KOPT-K1 (cell line): Measurements from ENCODE around the gene LRMDA.

Experiments used
- H3K27ac ChIP-seq: fragments of 200-600 bp; sonication (generic); 2 replicates; pipeline ENCODE4 v1.5.1; 2016; ENCODE audit warnings: antibody characterized with exemption, mild to moderate bottlenecking, low read depth, low read length; ENCODE audit not compliant: poor library complexity, severe bottlenecking
- H3K36me3 ChIP-seq: fragments of 200-600 bp; sonication (generic); 2 replicates; pipeline ENCODE4 v1.5.1; 2017; ENCODE audit warnings: antibody characterized with exemption, mild to moderate bottlenecking, low read length, moderate library complexity; ENCODE audit not compliant: insufficient read depth
- H3K9me3 ChIP-seq: fragments of 200-600 bp; sonication (generic); 2 replicates; pipeline ENCODE4 v1.5.1; 2017; ENCODE audit warnings: antibody characterized with exemption, low read length, mild to moderate bottlenecking; ENCODE audit not compliant: insufficient read depth, poor library complexity, severe bottlenecking

The LRMDA gene

DNA sequence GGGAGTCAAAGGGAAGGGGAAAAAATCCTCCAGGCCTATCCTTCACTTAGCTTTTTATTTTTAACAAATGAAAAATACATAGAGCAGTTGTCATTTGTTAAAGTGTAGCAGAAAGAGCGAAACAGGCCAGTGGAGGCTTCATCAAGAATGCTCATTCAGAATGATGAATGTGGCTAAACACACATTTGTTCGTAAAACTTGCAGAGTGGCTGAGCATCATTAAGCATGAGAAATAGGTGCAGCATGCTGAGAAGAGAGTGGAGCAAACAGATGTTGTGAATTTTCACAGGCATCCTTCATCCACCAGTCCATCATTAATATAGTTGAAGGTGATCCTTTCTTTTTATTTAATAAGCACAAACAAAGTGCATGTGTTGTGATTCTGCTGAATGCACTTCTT is 407.6 kb downstream of the LRMDA start:
- no peak overlapping the region for H3K27ac ChIP-seq
- no peaks in the 10 kb centered on the region for H3K9me3 ChIP-seq
- H3K36me3 ChIP-seq, result no peaks in the 10 kb centered on the region

DNA sequence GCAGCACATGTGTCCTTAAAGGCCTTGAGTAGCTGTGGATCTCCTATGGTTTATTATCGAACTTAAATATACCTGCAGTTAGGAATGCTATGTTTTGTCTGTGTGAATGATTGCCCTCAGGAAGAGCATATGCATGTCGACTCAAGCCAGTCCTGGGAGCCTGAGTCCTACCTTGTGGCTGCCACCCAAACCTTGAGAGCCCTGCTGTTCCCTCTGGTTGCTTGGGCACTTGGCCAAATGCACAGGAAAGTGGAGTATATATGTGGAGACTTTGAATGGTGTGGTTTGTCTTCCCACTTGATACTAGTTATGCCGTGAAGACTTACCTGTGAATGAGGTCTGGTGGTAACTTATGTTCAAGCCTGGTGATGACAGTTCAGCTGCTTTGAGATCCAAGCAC is 409.8 kb downstream of the LRMDA start:
- no peak overlapping the region for H3K27ac ChIP-seq
- H3K36me3 ChIP-seq, result no peaks in the 10 kb centered on the region
- H3K9me3 ChIP-seq, result no peaks in the 10 kb centered on the region

DNA sequence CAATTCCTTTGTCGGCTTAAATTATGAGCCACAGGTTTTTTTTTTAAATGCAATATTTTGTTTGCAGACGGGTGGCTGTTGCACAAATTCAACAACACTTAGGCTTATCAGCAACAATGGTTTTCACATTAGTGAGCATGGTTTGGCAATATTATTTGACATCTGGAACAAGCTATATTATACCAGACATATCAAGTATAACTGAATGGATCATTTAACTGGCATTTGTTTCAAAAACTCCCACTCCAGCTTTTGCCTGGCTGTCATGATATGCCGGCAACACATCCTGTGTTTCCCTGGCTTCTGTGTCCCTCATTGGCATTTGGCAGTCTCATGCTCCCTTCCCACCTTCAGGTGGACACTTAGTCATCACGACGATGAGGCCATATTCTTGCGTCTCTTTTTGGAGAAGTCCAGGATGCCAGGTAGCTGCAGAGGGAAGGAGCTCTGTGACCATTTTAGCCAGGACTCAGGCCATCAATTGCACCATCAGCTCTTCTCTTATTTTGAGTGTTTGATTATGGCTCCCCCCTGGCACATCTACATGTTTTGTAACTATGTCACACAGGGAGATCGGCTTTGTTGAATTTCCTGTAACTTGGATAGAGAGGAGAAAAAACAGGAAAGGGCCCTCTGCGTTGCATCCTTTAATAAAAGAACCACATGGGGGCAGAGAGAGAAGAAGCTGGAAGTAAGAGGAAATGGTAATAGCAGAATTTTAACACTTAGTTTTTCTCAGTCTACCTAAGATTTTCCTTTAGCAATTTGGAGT is 413.9 kb downstream of the LRMDA start:
- H3K9me3 ChIP-seq, result no peaks in the 10 kb centered on the region
- no peak overlapping the region for H3K27ac ChIP-seq
- H3K36me3 ChIP-seq, result no peaks in the 10 kb centered on the region

DNA sequence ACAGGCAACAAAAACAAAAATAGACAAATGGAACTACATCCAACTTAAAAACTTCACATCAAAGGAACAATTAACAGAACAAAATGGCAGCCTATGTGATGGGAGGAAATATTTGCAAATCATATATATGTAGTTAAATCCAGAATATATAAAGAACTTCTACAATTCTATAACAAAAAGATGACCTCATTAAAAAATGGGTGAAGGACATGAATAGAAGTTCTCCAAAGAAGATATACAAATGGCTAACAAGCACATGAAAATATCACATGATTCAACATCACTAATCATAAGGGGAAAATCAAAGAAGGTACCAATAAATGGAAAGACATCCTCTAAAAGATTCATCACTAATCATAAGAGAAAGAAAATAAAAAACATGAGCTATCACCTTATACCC is 416.1 kb downstream of the LRMDA start:
- H3K36me3 ChIP-seq, result no peaks in the 10 kb centered on the region
- H3K9me3 ChIP-seq, result no peaks in the 10 kb centered on the region
- H3K27ac ChIP-seq, result no peak overlapping the region

DNA sequence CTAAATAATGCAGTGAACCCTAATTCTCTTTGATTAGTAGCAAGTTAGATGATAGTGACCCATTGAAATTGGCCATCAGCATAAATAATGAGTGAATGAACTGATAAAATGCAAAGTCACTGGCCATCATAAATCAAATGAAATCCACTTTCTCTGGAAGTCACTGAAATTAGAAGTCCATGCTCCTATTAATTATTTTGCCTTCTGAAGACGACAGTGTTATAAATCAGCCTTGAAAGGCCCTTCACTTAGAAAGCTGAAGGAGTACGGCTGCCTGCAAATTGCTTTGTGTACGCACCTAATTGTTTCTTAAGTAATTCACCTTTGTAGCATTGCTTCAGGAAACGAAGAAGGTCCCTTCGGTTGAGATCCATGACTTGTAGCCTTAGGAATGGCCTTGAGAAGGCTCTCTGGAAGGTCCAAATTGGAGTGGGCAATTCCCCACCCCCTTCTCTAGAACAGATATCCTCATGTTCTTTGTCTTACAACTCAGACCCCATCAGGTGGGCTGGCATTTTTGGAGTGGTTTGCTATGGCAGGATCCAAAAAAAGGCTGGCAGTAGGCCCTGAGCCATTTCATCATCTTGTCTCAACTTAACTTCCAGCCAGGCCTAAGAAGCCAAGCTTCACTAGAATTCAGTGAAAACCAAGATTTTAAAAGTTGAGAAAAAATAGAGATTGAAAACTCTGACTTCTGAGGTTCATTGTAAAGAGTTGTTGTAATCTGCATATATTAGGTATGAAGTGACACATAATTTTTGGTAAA is 420.3 kb downstream of the LRMDA start:
- Histone ChIP-seq H3K27ac (no peak overlapping the region), H3K9me3 (no peaks in the 10 kb centered on the region)

DNA sequence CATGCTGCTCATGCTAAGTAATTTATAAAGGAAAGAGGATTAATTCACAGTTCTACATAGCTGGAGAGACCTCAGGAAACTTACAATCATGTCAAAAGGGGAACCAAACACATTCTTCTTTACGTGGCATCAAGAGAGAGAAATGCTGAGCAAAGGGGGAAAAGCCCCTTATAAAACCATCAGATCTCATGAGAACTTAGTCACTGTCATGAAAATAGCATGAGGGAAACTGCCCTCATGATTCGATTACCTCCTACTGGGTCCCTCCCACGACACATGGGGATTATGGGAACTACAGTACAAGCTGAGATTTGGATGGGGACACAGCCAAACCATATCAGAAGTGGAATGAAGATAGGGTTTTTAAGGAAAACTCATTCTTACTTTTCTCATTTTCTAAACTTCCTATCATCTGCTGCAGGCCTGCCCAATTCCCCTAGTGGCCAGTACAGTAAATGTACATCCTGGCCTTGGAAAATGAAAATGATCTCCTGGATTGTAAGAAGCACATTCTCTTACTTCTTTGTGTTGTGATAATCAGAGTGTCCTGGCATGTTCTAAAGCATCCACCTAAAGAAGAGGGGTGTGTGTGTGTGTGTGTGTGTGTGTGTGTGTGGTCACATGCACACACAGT is 421.5 kb downstream of the LRMDA start:
- H3K36me3 ChIP-seq, result no peaks in the 10 kb centered on the region
- H3K27ac ChIP-seq, result no peak overlapping the region
- H3K9me3 ChIP-seq, result no peaks in the 10 kb centered on the region

More for the DNA sequence above, 420.3 kb downstream of the LRMDA start:
- H3K36me3 ChIP-seq, result no peaks in the 10 kb centered on the region

DNA sequence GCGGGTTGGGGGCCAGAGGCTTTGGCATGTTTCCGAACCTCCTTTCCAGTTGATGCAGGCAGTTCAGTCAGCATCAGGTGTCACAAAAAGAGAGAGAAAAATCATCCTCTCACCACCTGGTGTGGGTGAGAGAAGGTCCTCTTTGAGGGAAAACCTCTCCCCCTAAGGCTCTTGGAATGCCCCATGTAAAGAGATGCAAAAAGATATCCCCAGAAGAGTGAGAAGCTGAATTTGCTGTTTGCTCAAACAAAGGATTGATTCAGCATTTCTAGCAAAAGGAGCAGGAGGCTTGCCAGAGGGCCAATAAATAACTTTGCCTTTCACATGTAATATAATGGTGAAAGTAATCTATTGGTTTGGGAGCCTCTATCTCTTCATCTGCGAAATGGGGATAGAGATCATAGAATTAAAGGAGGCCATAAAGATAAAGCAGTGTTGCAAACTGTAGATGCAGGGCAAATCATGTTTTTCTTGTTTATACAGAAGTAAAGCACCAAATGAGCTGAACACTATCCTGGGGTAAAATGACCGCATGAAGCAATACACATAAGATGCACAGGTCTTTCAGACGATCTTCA is 425.9 kb downstream of the LRMDA start:
- Histone ChIP-seq H3K9me3 (no peaks in the 10 kb centered on the region), H3K27ac (no peak overlapping the region), H3K36me3 (no peaks in the 10 kb centered on the region)

DNA sequence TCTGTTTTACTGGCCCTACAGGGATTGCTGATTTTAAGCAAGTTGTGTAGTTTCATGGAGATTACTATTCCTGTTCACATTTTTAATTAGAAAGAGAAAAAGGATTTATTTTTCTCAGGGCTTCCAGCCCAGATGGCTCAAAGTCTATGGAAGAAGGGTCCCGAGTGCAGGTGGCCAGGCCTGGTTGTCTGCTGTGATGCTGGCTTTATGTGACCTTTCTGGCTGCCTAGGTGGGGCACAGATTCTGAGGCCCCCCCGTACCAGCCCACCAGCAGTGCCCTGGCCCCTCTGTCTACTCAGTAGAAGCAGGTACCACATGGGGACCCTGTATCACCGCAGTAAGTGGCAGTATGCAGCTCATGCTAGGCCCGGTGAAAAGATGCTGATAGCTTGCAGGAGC is 426.5 kb downstream of the LRMDA start:
- H3K9me3 ChIP-seq, result no peaks in the 10 kb centered on the region
- H3K36me3 ChIP-seq, result no peaks in the 10 kb centered on the region
- no peak overlapping the region for H3K27ac ChIP-seq

DNA sequence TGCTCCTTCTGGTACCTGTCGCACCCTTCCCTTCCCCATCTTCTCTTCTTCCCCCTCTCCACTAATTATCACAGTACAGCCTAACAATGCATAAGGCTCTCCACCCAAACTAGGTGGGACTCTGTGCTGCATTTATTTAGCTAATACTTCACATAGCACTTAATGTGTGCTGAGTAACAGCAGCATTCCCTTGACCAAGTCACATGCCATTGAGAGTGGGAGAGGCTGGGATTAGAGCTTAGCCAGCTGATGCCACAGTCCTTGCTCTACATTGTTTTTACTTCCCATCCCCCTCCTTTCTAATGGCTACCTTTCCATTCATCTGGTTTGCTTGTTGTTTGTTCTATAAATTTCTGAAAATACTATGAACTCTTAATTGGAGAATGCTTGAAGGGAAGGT is 426.9 kb downstream of the LRMDA start:
- no peak overlapping the region for H3K27ac ChIP-seq

DNA sequence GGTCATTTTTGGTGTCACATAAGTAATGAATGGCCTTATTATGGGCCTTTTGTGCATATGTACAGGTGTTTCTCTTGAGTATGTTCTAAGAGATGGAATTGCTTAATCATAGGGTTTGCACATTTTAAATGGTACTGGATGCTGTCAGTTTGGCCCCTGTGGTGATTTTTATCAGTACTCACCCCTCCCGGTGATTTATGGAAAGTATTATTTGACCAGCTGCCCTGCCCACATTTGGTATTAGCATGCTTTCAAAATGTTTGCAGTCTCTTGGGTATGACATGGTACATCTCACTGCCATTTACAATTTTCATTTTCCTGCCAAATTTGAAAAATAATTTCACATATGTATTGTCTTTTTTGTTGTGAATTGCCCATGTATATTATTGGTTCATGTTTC is 427.7 kb downstream of the LRMDA start:
- no peaks in the 10 kb centered on the region for H3K9me3 ChIP-seq
- no peak overlapping the region for H3K27ac ChIP-seq
- H3K36me3 ChIP-seq, result no peaks in the 10 kb centered on the region

More for the DNA sequence above, 426.9 kb downstream of the LRMDA start:
- no peaks in the 10 kb centered on the region for H3K36me3 ChIP-seq
- H3K9me3 ChIP-seq, result no peaks in the 10 kb centered on the region

DNA sequence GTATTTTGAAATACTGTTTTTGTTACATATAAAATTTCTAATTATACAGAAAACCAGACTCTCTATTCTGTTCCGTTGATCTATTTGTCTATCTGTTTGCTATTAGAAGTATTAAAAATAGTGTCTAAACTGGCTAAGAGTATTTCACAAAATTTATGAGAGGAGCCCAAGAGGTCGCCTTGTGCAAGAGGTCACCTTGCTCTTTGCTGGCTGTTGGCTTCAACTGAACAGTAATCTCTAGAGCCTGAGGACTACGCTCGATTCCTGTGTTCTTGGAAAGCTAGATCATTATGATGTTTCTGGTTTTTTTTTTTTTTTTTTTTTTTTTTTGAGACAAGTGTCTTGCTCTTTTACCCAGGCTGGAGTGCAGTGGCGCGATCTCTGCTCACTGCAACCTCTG is 428.6 kb downstream of the LRMDA start:
- Histone ChIP-seq H3K27ac (no peak overlapping the region), H3K36me3 (no peaks in the 10 kb centered on the region), H3K9me3 (no peaks in the 10 kb centered on the region)

DNA sequence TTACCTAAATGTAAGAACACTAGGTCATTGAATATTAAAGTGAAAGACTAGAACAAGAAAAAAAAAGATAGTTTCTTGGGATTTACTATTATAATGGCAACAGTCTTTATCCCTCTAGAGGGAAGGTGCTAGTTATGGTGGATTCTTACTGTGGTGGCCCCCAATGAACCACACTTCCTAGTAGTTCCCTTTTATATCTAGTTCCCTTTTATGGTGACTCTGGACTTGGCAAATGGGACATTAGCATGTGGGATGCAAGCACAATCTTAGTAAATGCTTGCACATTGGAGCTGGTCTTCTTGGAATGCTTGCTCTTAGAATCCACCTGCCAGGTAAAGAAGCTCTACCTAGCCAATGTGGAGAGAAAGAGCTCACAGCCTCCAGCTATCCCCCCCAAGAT is 430.2 kb downstream of the LRMDA start:
- H3K9me3 ChIP-seq, result no peaks in the 10 kb centered on the region
- H3K27ac ChIP-seq, result no peak overlapping the region

DNA sequence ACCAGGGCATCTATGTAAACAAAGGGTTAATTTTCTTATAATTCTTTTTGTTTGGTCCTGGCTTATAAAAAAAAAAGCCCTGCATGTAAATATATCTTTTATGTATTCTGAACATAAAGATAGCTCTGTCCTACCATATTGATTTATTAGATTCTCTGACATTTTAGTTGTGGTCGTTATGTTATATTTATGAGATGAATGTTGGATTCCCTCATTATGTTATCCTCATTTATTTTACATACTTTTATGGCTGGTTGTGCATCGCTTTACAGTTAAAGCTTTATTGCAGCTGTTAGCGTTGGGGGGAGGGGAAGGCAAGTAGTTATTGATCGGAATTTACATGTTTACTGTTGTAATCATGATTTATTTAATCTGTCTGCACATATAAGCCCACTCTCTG is 431.5 kb downstream of the LRMDA start:
- H3K36me3 ChIP-seq, result no peaks in the 10 kb centered on the region
- no peak overlapping the region for H3K27ac ChIP-seq
- no peaks in the 10 kb centered on the region for H3K9me3 ChIP-seq

More for the DNA sequence above, 430.2 kb downstream of the LRMDA start:
- no peaks in the 10 kb centered on the region for H3K36me3 ChIP-seq

DNA sequence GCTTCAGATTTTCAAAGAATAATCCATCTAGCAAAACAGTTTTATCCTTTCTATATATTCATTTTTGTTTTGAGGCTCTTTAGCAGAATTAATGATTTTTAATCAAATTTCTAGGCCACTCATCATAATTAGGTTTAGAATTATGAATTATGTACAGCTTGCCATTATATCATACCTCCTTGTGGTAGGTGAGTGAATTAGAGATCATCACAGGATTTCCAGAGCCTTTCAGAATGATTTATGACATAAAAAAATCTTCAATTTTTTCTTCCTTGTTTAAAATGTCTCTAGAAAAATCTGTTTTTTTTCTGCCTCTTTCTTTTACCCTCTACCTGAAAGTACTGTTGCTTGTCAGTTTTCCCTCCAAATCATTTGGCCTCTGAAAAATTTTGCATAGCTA is 433.3 kb downstream of the LRMDA start:
- Histone ChIP-seq H3K9me3 (no peaks in the 10 kb centered on the region), H3K27ac (no peak overlapping the region), H3K36me3 (no peaks in the 10 kb centered on the region)
